Iris pigment epithelial cell (primary cell): ENCODE measurements around the gene CROCC2.

ENCODE experiments used
- DNase-seq: peaks from one replicate; pipeline ENCODE4 v3.0.0-alpha.2; 2011; ENCODE audit warnings: low read depth

CROCC2 gene

DNA sequence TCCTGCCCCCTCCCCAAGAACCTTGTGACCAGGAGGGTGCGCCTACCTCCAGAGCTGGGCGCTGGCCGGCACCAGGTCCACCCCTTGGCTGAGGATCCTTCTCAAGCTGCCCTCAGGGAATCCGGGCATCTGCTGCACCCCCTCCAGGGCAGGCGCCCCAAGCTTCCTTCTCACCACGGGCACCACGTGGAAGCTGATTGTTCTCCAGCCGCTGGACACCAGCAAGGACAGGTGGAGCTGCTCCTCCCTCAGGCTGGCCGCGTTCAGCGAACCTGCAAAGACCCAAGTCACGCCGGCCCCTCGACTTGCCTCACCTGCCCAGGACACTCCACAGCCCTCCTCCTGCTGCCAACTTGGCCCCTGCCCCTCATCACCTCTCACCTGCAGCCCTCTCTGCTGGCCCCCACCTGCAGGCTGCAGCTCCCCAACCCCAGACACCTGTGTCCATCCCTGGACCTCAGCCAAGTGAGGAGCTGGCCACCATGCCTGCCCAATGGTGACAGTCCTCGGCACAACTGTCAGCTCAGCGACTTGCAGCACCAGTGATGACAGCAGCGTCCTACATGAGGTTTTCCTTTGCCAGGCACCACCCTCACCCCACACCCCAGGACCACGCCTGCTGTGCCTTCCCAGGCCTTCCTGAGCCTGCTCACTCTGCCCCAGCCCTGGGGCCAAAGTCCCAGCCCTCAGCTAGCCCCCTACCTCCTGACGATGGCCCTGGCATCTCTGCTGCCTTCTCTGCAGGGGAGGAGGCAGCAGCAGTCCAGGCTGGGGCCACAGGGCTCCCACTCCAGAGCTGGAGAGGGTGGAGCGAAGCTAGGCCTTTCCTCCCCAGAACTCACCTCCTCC is 14.4 kb upstream of the CROCC2 start:
- DNase-seq: no peak

DNA sequence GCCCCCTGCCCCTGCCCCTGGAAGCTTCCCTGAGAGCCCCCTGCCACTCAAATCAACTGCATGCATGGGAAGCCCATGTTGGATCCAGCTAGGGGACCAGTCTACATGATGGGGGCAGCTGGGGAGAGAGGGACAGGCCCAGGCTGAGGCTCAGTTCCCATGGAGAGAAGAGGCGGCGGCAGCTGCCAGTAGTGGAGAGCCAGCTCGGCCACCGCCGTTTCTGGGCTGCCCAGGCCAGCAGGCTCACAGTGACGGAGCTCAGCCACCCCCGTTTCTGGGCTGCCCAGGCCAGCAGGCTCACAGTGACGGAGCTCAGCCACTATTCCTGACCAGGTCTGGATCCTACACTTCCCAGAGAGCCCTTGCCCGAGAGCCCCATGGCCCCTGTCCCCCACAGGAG is 13.8 kb upstream of the CROCC2 start:
- no peak for DNase-seq

DNA sequence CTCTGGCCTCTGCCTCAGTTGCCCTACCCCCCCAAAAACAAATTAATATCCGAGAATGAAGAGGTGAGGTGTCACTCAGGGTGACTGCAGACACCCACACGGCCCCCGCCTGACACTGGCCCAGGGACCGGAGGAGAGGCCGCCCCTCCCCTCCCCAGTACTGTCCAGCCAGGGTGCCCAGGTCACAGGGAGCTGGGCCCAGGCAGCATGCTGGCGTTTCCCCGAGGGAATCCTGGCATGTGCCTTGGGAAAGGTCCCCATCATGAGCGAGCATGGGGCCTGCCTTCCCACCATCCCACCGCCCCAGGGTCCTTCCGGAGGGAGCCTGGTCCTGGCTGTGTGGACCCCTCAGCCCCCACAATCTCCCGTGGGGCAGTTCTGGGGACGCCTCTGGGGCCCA is 13.2 kb upstream of the CROCC2 start:
- no peak for DNase-seq

DNA sequence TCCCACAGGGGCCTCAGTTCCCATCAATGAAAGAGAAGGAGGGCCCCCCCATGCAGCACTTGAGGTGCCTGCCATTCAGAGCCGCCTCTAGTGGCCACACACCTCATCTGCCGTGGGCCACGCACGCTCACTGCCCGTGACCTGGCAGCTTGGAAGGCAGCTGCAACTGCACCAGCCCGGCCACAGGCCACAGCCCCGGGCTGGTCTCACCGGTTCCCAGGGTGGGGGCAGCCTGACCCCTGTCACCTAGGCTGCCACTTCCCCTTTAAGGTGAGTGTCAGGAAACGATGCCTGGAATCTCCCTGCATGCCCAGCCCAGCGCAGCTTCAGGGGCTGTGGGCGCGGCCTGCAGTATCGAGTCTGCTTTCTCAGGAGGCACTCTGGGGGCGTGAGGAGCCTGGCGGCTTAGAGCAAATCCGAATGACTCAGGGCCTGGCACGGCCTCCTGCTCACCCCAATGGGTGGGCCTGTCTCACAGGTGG is 12.7 kb upstream of the CROCC2 start:
- DNase-seq: peak; percentile 28

DNA sequence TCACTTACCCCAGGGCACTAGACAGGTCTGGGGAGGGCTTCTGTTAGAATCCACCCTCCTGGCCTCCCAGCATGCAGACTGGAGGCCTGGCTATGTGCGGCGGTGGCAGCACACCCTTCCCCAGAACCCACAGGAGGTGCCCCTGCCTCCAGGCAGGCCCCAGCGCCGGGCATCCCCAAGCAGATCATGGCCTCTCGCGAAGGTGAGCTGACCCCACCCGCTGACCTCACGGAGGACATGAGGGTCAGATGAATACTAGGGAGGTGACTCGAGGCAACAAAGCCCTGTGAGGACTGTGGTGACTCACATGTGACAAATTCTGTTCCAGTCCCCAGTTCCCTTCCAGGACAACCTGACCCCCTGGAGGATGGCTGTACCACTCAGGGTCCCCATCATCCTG is 12.1 kb upstream of the CROCC2 start:
- no peak for DNase-seq

DNA sequence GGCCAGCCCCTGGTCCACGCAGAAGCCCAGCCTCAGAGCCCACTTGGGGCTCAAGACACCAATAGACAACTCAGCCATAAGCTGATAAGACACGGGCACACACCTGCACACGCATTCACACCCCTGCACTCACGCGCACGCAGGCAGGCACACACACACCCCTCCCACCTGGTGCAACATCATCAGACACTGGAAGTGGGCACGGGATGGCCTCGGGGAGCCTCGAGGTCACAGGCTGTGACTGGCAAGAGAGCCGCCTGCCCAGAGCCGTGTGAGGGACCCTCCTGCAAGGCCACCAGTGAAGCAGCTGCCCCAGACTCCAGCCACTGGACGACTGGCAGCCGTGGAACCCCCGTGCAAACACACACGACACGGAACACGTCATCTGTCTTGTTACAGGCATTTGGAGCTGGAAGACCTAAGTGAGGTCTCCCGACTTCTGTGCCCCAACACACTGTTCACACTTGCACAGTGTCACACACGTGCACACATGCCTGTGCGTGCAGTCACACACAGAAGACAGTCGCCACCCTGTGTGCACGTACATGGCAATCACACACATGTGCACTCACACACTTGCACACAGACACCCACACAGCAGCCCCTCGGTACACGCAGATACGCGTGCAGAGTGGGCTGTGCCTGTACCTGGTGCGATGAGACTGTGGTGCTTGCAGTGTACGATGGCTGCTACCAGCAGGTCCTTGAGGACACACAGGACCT is 11.1 kb upstream of the CROCC2 start:
- no peak for DNase-seq

DNA sequence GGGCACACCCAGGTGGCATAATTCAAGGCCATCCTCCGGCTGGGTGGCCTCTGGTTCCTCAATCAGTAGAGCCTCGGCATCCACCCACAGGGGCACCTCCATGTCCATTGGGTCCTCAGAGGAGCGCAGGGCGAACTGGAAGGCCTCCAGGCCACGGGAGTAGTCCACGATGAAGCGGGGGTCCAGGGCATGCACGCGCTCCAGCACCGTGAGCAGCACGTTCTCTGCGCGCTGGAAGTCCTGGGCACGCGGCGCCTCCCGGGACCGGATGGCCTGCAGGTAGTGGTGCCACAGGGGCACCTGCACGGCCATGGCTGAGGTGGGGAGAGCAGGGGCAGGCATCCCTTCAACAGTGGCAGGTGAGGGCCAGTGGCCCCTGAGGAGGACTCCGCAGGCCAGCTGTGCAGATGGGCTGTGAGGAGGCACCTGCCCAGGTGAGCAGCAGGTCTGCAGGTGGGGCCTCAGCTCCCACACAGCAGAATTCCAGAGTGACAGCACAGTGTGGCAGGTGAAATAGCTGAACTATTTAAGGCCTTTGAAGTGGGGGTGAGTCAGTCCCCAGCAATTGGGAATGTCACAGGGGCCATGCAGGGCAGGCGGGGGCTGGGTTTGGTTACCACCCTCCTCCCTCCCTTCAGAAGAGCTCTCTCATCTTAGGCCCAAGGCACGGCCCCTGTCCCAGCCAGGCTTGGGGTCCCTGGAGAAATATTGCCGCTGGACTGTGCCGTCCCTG is 10.3 kb upstream of the CROCC2 start, which contains the start of gene MAB21L4:
MAB21L4 (minus strand) TSS at position 501 of the 733 bp plus-strand sequence; CDS start at position 342, 159 bp downstream.
- DNase-seq: no peak

DNA sequence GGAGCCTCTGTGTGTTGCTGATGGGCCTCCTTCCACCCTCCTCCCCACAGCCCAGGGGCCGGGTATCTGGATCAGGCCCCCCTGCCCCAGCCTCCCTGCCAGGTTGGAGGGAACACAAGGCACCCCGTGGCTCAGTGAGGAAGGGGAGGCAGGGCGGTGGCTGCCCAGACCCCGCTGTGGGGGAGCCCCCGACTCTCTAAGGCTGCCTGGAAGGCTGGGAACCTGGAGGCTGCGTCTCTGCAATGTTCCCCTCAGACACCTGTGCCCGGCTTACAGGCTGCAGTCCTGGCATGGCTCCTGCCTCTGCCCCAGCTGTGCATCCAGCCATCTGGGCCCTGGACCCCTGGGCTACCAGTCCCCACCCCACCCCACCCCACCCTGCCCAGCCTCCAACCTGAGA is 9.7 kb upstream of the CROCC2 start:
- DNase-seq: no peak

DNA sequence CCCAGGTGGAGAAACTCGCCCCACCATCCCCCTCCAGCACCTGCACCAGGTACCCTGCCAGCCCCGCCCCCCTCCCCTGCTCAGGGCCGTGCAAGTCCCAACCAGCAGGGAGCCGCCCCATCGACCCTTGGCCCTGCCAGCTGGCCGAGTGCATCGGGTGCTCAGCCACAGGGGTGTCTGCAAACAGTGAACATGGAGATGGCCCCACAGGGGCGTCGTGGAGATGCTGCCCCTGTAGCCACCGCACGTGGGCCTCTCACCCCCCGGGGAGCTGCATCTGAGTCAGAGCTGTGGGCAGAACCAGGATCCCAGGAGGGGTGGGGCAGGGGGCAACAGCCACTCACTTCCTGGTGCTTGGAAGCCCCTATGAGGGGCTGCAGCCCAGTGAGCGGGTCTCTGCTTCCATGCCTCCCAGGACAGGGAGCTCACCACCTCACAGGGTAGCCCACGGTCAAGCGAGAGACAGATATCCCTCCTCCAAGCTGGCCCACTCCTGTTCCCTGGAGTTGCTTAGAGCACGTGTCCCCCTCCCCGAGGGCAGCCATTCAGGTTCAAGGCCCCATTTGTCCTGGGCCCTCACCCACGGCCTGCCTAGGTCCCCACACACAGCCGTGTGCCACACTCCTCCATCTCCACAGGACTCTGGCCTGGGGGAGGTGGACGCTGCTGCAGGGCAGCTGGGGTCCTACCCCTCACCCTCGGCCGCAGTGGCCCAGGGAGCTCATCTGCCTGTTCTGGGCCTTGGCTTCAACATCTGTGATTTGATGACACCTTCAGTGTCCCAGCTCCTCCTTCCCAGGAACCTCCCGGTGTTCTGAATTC is 9.1 kb upstream of the CROCC2 start:
- no peak for DNase-seq

DNA sequence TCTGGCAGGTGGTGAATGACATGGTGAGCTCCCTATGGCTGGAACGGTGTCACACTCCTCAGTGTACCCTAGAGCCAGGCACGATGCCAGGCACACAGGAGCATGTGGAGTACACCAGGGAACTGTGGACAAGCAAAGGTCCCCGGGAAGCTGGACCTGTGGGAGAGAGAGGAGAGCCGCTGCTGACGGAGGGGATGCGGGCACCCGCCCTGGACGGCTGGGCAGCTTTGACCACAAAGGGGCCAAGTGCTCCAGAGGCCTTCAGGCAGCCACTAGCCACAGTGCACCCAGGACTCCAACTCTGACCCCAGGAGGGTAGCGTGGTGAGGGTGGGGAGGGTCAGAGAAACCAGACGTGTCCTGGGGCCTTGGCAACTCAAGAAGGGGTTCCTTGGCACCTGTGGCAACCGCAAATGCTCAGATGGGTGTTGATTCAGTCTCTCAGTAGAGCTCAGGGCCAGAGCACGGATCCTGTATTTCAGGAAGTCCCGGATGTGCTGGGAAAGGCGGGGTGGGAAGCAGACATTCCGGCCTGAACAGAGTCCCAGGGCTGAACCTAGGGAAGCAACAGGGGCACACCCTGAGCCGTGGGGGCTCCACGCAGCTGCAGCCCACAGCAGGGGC is 7.9 kb upstream of the CROCC2 start:
- DNase-seq: no peak

DNA sequence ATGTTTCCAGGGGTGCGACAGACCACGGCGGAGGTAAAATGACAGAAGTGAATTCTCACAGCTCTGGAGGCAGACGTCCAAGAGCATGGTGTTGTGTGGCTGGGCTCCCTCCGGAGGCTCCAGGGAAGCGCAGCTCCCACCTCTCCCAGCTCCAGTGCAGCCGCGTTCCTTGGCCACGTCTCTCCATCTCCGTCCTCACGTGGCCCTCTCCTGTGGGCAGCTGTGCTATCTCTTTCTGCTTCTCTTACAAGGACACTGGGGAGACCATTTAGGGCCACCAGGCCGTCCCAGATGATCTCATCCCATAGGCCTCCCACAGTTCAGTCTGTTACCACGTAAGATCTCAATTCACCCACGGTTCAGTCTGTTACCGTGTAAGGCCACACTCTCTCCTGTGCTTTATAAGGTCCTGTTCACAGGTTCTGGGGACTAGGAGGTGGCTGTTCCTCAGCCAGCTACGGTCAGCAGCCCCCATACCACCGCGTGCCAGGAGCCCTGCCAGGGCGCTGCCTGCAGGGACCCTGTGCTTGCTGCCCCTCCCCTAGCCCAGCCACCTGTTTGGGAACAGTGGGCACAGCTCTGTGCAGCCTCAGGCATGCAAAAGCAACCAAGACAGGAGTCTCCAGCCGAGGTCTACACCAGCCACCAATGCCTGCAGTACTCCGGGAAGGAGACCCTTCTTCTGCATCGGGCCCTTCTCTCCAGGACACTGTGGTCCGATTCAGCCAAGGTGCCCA is 7.2 kb upstream of the CROCC2 start:
- DNase-seq: no peak

DNA sequence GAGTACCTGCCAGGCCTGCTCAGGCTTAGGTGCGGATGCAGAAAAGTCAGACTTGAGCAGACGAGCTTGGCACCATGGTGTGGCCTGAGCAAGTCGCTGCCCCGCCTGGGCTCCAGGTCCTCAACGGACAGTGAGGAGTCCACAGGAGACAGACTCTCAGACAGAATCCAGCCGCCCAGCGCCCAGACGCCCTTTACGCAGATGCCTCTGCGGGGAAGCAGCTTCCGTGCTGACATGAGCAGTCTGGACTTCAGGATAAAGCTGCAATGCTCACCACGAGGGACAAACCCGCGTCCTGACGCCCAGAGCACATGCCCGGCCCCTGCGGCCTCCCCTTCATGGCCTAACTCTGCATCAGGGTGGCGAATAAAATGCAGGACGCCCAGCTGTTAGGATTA is 6.7 kb upstream of the CROCC2 start:
- DNase-seq: no peak

DNA sequence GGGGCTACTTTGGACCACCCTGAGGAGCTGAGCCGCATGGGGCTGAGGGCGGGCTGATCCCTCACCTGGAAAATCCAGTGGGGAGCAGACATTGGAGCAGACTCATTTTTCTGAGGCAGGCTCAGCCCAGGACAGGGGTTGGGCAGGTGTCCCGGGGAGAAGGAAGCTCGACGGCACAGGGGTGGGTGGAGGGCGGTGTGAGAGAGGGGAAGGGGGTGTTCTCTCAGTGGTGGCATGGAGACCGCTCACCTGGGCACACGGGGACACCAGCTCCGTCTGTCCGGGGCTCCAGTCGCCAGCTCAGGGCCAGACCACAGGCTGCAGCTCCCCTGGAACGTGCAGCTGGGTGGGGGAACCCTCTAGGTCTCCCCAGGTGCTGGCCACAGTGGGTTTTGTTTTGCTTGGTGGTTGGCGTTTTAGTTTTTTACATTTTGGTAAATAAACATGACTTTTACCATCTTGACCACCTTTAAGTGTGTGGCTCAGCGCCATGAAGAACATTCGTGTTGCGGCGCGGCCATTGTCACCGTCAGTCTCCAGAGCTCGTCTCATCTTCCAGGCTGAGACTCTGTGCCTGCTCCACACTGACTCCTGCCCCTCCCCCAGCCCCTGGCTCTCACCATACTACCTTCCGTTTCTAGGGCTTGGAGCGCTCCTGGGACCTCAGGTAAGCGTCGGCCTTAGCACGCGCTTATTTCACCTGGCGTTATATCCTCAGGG is 5.8 kb upstream of the CROCC2 start:
- no peak for DNase-seq

DNA sequence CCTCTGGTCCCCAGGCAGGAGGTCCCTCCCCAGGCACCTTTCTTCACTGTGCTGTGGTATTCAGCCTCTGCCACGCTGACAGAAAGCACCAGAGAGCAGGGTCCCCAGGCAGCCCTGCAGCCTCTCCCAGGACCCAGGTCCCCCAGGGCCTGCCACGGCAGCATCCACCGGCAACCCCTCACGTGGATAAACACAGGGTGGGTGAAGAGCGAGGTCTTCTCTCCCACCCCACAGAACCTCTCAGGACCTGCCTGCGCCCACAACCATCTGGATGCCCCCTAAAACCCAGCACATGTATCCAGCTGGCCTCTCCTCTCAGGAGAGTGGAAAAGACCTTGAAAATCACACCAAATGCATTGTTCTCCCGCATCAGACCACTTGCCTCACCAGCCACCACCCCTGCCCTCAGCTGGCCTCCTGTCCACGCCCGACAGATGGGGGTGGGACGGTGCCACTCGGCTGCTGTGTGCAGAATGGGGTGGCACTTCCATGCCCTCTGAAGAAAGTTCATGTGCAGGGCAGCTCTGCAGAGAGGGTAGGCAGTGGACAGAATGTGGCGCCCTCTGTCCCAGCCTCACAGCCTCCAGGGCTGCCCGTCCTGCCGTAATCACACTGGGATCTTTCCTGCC is 4.0 kb upstream of the CROCC2 start:
- DNase-seq: no peak

DNA sequence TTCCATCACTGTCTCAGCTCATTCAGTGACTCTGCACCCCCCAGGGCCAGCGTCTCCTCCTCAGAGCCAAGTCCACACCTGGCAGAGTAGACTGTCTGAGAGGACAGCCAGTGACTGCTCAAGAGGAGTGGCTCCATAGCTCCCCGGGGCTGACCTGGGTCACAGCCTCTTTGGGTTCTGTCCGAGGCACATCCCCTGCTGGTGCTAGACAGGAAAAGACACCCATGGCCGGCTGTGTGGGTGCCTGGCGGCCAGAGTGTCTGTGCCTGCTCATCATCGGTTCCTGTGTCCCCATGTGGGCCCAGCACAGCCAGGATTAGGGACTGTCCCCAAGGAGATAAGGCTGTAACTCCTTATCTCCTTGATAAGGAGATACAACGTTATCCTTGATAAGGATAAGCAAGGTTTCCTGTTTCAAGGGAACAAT is 3.5 kb upstream of the CROCC2 start:
- DNase-seq: no peak

DNA sequence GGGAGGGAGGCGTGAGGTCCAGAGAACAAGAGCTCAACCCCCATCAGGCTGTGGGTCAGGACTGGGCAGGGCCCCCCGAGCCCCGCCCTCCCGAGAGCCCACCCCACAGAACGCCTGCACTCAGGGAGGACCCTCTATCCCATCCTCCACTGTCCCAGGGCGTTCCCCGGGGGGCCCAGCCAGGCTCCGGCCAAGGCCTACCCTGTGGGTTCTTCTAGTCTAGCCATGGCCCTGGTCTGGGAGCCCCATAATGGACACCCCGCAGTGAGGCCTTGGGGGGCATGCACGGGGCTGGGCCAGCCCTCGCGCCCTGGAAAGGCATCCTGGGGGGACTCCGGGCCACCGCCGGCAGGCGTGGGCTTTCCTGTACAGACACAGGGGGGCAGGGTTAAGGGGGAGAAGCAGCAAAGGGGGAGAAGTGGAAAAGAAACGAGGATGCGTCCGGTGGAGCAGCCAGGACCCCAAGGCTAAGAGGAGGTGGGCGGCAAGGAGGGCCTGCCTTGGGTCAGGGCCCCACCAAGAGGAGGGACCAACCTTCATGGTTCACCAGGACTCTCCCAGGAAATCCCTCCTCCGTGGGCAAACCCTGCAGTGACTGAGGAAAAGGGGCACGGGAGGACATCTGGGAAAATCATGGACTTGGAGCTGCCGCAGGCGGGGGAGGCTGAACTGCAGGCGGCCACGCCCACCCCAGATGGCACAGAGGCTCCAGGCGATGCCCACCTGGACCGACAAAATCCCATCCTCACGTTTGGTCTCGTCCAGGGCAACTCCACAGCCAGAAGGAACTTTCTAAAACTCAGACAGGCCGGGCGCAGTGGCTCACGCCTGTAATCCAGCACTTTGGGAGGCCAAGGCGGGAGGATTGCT is 2.7 kb upstream of the CROCC2 start:
- no peak for DNase-seq

DNA sequence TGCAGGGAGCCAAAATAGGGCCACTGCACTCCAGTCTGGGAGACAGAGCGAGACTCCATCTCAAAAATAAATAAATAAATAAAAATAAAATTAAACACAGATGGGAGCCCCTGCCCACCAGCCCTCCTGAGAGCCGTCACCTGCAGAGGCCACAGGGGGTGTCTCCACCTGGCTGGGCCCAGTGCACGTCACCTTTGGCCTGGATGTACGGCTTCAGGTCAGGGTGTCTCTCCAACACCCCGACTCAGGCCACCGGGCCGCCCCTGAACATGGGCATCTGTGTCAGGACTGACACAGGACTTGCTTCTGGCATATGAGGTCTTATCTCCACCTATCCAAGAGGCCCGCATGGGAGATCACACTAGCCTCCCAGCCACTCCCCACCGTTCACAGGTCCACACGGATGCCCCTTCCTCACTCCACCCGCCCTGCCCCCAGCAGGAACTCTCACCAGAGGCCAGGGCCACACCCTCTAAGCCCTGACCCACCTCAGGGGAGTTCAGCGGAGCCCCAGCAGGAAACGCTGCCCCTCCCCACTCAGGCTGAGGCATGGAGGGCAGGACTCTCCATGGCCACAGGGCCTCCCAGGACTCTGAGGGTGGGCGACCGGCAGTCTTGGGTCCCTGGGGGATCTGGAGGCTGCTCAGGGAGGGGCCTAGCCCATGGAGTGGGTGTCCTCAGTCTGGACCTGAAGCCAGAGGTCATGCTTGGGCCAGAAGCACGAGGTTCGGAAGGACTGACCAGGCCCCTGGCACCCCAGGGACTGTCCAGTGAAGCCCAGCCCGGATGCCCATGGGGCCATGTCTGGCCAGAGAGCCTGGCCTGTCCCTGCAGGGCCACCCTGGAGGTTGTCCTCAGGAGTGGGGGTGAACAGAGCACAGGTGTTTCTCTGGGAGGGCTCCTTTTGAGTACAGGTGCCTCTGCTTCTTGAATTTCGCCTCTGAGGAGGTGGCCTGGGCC is 1.6 kb upstream of the CROCC2 start:
- DNase-seq: no peak
